ENCODE results near the gene ABO. TPM values are rescaled to one million over a fixed set of nuclear protein-coding genes. Genes with fewer than 3 reads are reported as not detected.
"Not testable (repeated sequence)": the region's sequence is repeated elsewhere in the genome, so short reads cannot be mapped to it uniquely, and the experiment has no call there.

Gene ABO
- total and polyA plus RNA-seq, 4 donors, result 0.28 to 2.9 (median 0.60) TPM

DNA sequence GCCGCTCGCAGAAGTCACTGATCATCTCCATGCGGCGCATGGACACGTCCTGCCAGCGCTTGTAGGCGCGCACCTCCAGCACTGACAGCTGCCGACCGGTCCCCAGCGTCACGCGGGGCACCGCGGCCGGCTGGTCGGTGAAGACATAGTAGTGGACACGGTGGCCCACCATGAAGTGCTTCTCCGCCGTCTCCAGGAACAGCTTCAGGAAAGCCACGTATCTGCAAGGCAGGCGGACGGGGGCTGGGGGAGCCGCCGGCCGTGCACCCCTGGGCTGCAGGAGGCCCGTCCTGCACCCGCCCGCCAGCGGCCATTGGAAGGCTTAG is 18.9 kb downstream of the ABO start:
- DNase-seq (ENCODE audit: low read depth in 4 of 6, low spot score in 6 of 6), result no peak
- Histone ChIP-seq H3K4me3 (ENCODE audit: low read depth, low read length) (no peak overlapping the region), H3K27me3 (ENCODE audit: control insufficient read depth, insufficient read depth, low read length) (no peaks in the 10 kb centered on the region), H3K4me1 (ENCODE audit: control insufficient read depth, insufficient read depth, low read length) (peaks cover 3% of the 10 kb centered on the region), H3K36me3 (ENCODE audit: control insufficient read depth, insufficient read depth, low read length) (no peaks in the 10 kb centered on the region), H3K9me3 (ENCODE audit: control insufficient read depth, insufficient read depth, low read length) (no peaks in the 10 kb centered on the region), H3K27ac (ENCODE audit: low read depth, low read length) (no peak overlapping the region)
- 95% methylated on average over 30 of the region's 30 CpGs for WGBS (ENCODE audit: insufficient coverage)

DNA sequence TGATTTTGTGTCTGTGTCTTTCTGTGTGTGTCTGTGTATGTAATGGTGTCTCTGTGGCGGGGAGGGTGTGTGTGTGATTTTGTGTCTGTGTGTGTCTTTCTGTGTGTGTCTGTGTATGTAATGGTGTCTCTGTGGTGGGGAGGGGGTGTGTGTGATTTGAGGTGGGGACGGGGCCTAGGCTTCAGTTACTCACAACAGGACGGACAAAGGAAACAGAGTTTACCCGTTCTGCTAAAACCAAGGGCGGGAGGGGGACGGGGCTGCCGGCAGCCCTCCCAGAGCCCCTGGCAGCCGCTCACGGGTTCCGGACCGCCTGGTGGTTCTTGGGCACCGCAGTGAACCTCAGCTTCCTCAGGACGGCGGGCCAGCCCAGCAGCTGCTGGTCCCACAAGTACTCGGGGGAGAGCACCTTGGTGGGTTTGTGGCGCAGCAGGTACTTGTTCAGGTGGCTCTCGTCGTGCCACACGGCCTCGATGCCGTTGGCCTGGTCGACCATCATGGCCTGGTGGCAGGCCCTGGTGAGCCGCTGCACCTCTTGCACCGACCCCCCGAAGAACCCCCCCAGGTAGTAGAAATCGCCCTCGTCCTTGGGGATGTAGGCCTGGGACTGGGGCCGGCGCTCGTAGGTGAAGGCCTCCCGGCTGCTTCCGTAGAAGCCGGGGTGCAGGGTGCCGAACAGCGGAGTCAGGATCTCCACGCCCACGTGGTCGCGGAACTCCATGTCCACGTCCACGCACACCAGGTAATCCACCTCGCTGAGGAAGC is 19.4 kb downstream of the ABO start:
- DNase-seq (ENCODE audit: low read depth in 4 of 6, low spot score in 6 of 6), result no peak
- Histone ChIP-seq H3K36me3 (ENCODE audit: control insufficient read depth, insufficient read depth, low read length) (no peaks in the 10 kb centered on the region), H3K9me3 (ENCODE audit: control insufficient read depth, insufficient read depth, low read length) (no peaks in the 10 kb centered on the region), H3K27ac (ENCODE audit: low read depth, low read length) (no peak overlapping the region), H3K4me1 (ENCODE audit: control insufficient read depth, insufficient read depth, low read length) (peaks cover 3% of the 10 kb centered on the region), H3K27me3 (ENCODE audit: control insufficient read depth, insufficient read depth, low read length) (no peaks in the 10 kb centered on the region), H3K4me3 (ENCODE audit: low read depth, low read length) (no peak overlapping the region)
- 85% methylated on average over 41 of the region's 42 CpGs for WGBS (ENCODE audit: insufficient coverage)

DNA sequence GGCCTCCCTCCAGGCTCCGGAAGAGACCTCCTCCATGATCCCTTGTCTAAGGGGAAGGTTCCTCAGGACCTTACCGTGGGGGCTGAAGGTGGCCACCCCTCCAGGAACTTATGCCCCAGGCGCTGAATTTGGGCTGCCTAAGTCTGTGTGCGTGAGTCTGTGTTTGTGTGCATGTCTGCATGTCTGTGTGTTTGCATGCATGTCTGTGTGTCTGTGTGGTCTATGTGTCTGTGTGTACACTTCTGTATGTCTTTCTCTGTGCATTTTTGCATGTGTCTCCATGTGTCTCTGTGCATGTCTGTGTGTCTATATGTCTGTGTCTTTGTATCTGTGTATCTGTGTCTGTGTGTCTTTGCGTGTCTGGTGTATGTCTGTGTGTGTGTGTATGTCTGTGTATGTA is 20.5 kb downstream of the ABO start:
- DNase-seq (ENCODE audit: low read depth in 4 of 6, low spot score in 6 of 6), result no peak
- 100% methylated on average over 1 of the region's 5 CpGs for WGBS (ENCODE audit: insufficient coverage)
- no peaks in the 10 kb centered on the region for H3K36me3 ChIP-seq (ENCODE audit: control insufficient read depth, insufficient read depth, low read length)
- peaks cover 3% of the 10 kb centered on the region for H3K4me1 ChIP-seq (ENCODE audit: control insufficient read depth, insufficient read depth, low read length)
- H3K27me3 ChIP-seq (ENCODE audit: control insufficient read depth, insufficient read depth, low read length), result no peaks in the 10 kb centered on the region
- no peaks in the 10 kb centered on the region for H3K9me3 ChIP-seq (ENCODE audit: control insufficient read depth, insufficient read depth, low read length)
- no peak overlapping the region for H3K4me3 ChIP-seq (ENCODE audit: low read depth, low read length)
- no peak overlapping the region for H3K27ac ChIP-seq (ENCODE audit: low read depth, low read length)

DNA sequence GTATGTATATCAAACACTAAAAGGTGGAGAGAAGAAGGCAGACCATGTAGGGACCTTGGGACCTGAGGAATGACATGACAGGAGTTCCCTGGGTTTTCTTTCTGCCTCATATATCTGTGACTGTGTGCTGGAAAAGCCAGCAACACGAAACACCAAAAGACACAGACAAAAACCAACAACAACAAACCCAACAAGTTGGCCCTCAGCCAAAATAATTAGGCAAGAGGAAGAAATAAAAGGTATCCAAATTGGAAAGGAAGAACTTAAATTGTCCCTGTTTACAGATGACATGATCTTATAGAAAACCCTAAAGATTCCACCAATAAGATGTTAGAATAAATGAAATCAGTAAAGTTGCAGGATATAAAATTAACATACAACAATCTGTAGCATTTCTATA is 21.7 kb downstream of the ABO start:
- no peak overlapping the region for H3K27ac ChIP-seq (ENCODE audit: low read depth, low read length)
- H3K36me3 ChIP-seq (ENCODE audit: control insufficient read depth, insufficient read depth, low read length), result no peaks in the 10 kb centered on the region
- WGBS (ENCODE audit: insufficient coverage), result no CpG with 5 or more reads among the region's 1 CpG
- peaks cover 3% of the 10 kb centered on the region for H3K4me1 ChIP-seq (ENCODE audit: control insufficient read depth, insufficient read depth, low read length)
- no peaks in the 10 kb centered on the region for H3K27me3 ChIP-seq (ENCODE audit: control insufficient read depth, insufficient read depth, low read length)
- H3K9me3 ChIP-seq (ENCODE audit: control insufficient read depth, insufficient read depth, low read length), result no peaks in the 10 kb centered on the region
- H3K4me3 ChIP-seq (ENCODE audit: low read depth, low read length), result no peak overlapping the region
- no peak for DNase-seq (ENCODE audit: low read depth in 4 of 6, low spot score in 6 of 6)

DNA sequence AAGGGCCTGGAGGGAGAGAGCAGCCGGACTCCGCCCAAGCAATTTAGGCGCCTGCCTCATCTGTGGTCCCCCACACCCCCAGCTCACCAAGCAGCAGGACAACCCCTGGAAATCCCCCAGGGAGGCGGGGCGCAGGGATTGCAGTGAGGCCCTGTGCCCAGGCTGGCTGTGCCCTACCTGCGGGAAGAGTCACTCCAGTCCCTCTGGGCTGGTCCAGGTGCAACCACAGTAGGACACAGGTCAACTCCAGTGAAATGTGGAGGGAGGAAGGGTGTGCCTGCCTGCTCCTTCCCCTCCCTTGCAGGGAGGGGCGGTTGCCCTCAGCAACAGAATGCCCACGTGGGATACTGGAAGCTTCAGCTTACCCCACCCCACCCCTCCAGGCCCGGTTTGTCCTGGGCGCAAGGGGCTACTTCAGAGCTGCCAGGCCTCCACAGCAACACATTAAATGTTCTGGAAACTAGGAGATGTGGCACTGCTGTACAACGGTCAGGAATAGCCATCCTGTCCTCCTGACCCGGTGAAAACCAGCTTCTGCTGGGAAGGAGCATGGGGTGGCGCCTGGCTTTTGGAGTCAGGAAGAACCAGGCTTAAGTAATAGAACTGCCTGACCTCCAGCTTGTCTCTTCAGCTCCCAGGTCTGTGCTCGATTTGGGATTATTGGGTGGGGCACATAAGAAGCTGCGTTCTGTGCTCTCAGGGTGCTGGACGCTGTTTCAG is 22.5 kb downstream of the ABO start:
- Histone ChIP-seq H3K36me3 (ENCODE audit: control insufficient read depth, insufficient read depth, low read length) (no peaks in the 10 kb centered on the region), H3K27me3 (ENCODE audit: control insufficient read depth, insufficient read depth, low read length) (no peaks in the 10 kb centered on the region), H3K4me3 (ENCODE audit: low read depth, low read length) (no peak overlapping the region), H3K9me3 (ENCODE audit: control insufficient read depth, insufficient read depth, low read length) (no peaks in the 10 kb centered on the region), H3K4me1 (ENCODE audit: control insufficient read depth, insufficient read depth, low read length) (peaks cover 1% of the 10 kb centered on the region), H3K27ac (ENCODE audit: low read depth, low read length) (no peak overlapping the region)
- DNase-seq (ENCODE audit: low read depth in 4 of 6, low spot score in 6 of 6), result no peak
- 71% methylated on average over 11 of the region's 16 CpGs for WGBS (ENCODE audit: insufficient coverage)

DNA sequence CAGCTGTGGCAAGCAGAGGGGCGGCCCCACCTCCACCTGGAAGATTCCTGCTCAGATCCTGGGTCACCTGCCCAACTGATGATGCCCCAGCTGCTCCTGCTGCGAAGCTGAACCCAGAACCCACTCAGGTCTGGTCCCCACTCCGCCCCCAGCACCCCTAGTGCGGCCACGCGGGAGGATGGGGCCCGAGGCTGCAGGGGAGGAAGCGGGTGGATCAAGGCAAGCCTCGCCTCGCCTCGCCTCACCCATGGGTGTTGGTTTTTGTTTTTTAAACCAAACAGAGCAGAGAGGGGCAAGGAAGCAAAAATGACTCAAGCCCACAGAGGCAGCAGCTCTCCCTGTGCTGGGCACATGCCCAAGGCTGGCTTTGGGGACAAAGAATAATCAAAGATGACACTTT is 23.2 kb downstream of the ABO start:
- H3K27ac ChIP-seq (ENCODE audit: low read depth, low read length), result no peak overlapping the region
- H3K27me3 ChIP-seq (ENCODE audit: control insufficient read depth, insufficient read depth, low read length), result no peaks in the 10 kb centered on the region
- no peak for DNase-seq (ENCODE audit: low read depth in 4 of 6, low spot score in 6 of 6)
- no peaks in the 10 kb centered on the region for H3K9me3 ChIP-seq (ENCODE audit: control insufficient read depth, insufficient read depth, low read length)
- no peaks in the 10 kb centered on the region for H3K4me1 ChIP-seq (ENCODE audit: control insufficient read depth, insufficient read depth, low read length)
- no peak overlapping the region for H3K4me3 ChIP-seq (ENCODE audit: low read depth, low read length)
- no peaks in the 10 kb centered on the region for H3K36me3 ChIP-seq (ENCODE audit: control insufficient read depth, insufficient read depth, low read length)
- 95% methylated on average over 11 of the region's 11 CpGs for WGBS (ENCODE audit: insufficient coverage)

DNA sequence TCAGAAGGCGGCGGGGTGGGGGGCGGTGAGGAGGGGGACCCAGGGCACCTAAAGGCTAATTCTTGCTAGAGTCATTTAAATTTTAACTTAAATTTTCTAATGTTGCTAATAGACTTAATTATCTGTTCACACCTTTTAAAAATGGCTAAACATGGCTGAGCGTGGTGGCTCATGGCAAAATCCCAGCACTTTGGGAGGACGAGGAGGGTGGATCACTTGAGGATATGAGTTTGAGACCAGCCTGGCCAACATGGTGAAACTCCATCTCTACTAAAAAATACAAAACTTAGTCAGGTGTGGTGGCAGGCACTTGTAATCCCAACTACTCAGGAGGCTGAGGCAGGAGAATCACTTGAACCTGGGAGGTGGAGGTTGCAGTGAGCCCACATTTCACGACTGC is 23.8 kb downstream of the ABO start:
- not testable (repeated sequence) for H3K36me3 ChIP-seq (ENCODE audit: control insufficient read depth, insufficient read depth, low read length); H3K9me3 ChIP-seq (ENCODE audit: control insufficient read depth, insufficient read depth, low read length); DNase-seq (ENCODE audit: low read depth in 4 of 6, low spot score in 6 of 6); H3K27ac ChIP-seq (ENCODE audit: low read depth, low read length); H3K27me3 ChIP-seq (ENCODE audit: control insufficient read depth, insufficient read depth, low read length); H3K4me1 ChIP-seq (ENCODE audit: control insufficient read depth, insufficient read depth, low read length); H3K4me3 ChIP-seq (ENCODE audit: low read depth, low read length)
- no CpG with 5 or more reads among the region's 6 CpGs for WGBS (ENCODE audit: insufficient coverage)

DNA sequence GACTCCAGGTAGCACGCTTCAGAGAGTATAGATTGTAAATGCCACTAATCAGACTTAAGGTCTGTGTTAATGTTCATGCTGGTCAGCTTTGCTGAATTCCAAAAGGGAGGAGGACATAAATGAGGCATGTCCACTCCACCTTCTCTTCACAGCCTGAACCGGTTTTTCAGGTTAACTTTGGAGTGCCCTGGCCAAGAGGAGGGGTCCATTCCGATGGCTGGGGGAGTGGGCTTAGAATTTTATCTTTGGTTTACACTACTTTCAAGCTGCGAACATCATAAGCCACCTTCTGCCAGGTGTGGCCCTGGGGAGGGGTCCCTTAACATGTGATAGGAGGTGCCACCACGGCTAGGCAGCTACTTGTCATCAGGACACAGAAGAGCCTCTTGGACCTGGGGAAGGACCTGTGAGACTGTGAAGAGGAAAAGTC is 24.2 kb downstream of the ABO start:
- Histone ChIP-seq H3K9me3 (ENCODE audit: control insufficient read depth, insufficient read depth, low read length) (no peaks in the 10 kb centered on the region), H3K4me3 (ENCODE audit: low read depth, low read length) (no peak overlapping the region), H3K36me3 (ENCODE audit: control insufficient read depth, insufficient read depth, low read length) (no peaks in the 10 kb centered on the region), H3K27me3 (ENCODE audit: control insufficient read depth, insufficient read depth, low read length) (no peaks in the 10 kb centered on the region), H3K27ac (ENCODE audit: low read depth, low read length) (no peak overlapping the region), H3K4me1 (ENCODE audit: control insufficient read depth, insufficient read depth, low read length) (no peaks in the 10 kb centered on the region)
- WGBS (ENCODE audit: insufficient coverage), result 100% methylated on average over 1 of the region's 5 CpGs
- no peak for DNase-seq (ENCODE audit: low read depth in 4 of 6, low spot score in 6 of 6)

DNA sequence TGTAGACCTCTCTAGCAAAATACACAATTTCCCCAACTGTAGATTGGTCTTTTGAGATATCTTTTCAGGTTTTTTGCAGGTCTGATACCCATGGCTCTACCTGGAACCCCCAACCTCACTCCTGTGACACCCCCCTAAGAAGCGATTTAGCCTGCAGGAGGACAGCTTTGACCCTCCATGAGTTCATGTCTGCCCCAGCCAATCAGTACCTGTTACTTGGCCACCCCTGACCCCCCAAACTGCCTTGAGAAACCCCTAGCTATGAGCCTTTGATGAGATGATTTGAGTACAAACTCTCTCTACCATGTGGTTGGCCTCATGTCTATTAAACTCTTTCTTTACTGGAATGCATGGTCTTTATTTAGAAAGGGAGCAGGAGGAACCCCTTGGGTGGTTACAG is 25.7 kb downstream of the ABO start:
- H3K4me1 ChIP-seq (ENCODE audit: control insufficient read depth, insufficient read depth, low read length), result no peaks in the 10 kb centered on the region
- no peaks in the 10 kb centered on the region for H3K9me3 ChIP-seq (ENCODE audit: control insufficient read depth, insufficient read depth, low read length)
- no peak overlapping the region for H3K27ac ChIP-seq (ENCODE audit: low read depth, low read length)
- H3K27me3 ChIP-seq (ENCODE audit: control insufficient read depth, insufficient read depth, low read length), result no peaks in the 10 kb centered on the region
- no peak overlapping the region for H3K4me3 ChIP-seq (ENCODE audit: low read depth, low read length)
- no peak for DNase-seq (ENCODE audit: low read depth in 4 of 6, low spot score in 6 of 6)
- no peaks in the 10 kb centered on the region for H3K36me3 ChIP-seq (ENCODE audit: control insufficient read depth, insufficient read depth, low read length)
- WGBS (ENCODE audit: insufficient coverage), result 92% methylated on average over 1 of the region's 1 CpG

DNA sequence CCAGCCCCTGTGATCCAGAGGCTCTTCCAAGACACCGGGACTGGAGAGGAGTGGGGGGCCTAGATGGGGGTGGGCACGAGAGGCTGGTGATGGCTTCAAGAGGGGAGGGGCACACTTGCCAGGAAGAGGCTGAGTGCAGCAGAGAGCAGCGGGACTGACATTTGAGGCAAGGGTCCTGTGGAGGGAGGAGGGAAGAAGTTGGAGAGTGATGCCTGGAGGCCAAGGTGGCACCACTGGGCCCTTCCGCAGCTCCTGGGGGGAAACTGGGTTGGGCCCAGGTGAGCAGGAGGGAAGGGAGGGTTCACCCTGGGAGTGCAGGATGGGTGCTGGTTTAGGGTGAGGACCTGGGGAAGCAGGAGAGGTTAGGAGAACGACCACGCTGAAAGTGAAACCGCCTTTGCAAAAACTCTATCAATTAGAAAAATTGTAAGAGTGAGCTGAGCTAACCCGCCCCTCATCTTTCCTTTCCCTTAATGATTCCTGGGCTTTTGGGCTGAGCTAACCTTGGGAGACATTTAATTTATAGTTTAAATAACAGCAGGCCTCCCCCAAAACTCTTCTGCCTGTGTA is 26.2 kb downstream of the ABO start:
- WGBS (ENCODE audit: insufficient coverage), result 92% methylated on average over 7 of the region's 8 CpGs
- no peak overlapping the region for H3K27ac ChIP-seq (ENCODE audit: low read depth, low read length)
- no peak for DNase-seq (ENCODE audit: low read depth in 4 of 6, low spot score in 6 of 6)
- no peak overlapping the region for H3K4me3 ChIP-seq (ENCODE audit: low read depth, low read length)
- H3K9me3 ChIP-seq (ENCODE audit: control insufficient read depth, insufficient read depth, low read length), result no peaks in the 10 kb centered on the region
- no peaks in the 10 kb centered on the region for H3K27me3 ChIP-seq (ENCODE audit: control insufficient read depth, insufficient read depth, low read length)
- H3K36me3 ChIP-seq (ENCODE audit: control insufficient read depth, insufficient read depth, low read length), result no peaks in the 10 kb centered on the region
- no peaks in the 10 kb centered on the region for H3K4me1 ChIP-seq (ENCODE audit: control insufficient read depth, insufficient read depth, low read length)

Measured in spinal cord (tissue), 10 donors.